ENCODE measurements around the gene ERI3.

The ERI3 gene

DNA sequence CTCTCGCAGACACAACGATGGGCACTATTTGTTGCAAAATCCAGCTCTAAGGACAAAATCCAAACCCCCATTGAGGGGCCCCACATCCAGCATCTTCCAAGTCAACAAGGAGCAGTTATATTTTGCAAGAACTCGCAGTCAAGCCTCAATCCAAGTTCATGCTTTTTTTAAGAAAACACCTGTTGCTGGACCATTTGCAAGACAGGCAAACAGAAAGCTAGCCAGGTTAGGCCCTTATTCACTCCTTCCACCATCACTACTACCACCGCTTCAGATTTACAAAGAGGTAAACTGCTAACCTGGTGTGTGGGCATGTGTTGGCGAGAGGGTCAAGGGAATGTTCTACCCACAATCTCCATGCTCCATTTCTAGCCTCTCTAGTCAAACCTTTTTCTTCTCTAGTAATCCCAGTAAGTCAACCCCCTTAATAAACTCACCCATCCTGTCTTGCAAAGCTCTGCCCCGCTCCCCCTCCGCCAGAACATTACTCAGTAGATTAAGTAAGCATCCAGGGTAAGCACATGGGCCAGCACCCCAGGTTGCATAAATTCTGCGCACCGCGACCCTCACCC lies 703 bp downstream of the ERI3 start:
- in situ Hi-C loops (cut with MboI; ENCODE audit: low pct_unique_long_range_greater_than_20kb, low sequenced_read_pairs): no loop called here
- DNase-seq: no peak

DNA sequence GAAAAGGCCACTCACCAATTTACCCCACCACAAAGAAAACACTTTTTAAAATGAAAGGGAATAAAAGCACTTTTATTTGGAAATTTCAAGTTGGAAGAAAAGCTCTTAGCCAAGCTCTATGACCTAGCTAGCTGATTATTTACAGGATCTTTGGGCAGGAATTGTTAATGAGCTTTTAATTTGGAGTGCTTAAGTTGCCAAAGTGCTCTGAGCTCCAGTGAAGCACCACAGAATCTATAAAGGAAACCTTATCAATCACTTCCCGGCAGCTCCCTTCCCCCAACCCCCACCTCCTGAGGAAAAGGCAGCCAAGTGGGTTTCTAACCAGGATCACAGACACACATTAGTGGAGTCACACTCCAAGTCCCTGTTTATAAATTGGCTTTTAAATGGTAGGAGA lies 1.5 kb downstream of the ERI3 start:
- in situ Hi-C loops (cut with MboI; ENCODE audit: low pct_unique_long_range_greater_than_20kb, low sequenced_read_pairs): no loop called here
- DNase-seq: no peak

DNA sequence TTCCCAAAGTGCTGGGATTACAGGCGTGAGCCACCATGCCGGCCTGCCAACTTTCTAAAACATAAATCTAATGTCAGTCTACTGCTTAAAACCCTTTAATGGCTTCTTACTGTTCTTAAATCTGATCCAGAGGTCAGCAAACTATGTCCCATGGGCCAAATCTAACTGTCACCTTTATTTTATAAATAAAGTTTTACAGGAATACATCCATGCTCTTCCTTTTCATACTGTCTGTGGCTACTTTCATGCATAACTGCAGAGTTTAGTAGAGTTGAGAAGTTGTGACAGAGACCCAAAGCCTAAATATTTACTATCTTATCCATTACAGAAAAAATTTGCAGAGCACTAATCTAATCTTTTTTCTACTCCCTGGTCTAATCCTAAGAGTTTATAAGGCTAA lies 3.8 kb downstream of the ERI3 start:
- no peak for DNase-seq
- in situ Hi-C loops (cut with MboI; ENCODE audit: low pct_unique_long_range_greater_than_20kb, low sequenced_read_pairs): no loop called here

DNA sequence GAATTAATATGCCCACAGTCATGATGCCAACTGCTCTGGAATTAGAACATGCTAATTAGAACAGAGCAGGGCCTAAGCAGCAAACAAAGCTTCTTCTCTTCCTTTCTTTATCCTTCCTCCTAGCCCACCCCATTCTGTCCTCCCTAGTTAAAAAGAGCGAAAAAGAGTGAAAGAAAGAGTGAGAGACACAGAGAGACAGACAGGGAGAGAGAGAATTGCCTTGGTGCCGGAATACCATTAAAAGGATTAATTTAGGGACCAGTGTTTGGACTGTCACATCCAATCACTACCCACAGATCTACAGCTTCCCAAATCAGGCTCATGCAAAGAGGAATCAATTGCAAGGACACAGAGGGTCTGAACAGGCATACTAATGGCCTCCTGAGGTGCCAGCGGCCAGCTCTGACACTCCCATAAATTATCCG lies 7.0 kb downstream of the ERI3 start:
- no peak for DNase-seq
- in situ Hi-C loops (cut with MboI; ENCODE audit: low pct_unique_long_range_greater_than_20kb, low sequenced_read_pairs): no loop called here

DNA sequence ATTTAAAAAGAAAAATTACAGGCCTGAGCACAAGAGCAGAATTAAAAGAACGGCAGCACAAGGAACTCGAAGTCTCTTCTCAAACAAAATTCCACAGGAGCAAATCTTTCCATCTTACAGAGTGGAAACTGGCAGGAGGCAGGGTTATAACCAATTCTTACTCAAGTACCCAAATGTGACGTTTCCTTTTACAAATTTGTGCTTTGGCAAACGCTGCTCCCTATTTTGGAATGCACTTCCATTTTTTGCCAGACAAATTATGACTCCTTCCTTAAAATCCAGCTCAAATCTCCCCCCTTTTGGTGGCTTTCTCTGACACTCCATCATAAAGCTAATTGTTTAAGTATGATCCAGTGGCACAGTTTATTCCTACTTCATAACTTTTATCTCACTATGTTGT lies 7.8 kb downstream of the ERI3 start:
- no peak for DNase-seq
- in situ Hi-C loops (cut with MboI; ENCODE audit: low pct_unique_long_range_greater_than_20kb, low sequenced_read_pairs): no loop called here

DNA sequence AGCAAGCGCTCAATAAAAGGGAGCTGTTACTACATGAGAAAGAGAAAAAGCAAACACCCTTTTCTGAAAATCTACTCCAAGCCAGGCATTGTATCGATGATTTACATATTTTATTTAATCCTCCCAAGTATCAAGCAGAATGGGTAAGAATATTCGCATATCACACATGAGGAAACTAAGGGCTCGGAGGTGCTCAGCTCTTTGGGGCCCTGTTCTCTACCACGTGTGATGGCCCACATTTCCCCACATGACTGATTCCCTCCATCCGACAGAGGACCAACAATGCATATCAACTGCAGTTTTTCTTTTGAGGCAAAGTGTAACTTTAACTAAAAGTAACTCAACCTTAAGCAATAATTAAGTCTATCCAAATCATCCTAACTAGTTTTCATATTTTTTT lies 8.2 kb downstream of the ERI3 start:
- in situ Hi-C loops (cut with MboI; ENCODE audit: low pct_unique_long_range_greater_than_20kb, low sequenced_read_pairs): no loop called here
- DNase-seq: no peak

DNA sequence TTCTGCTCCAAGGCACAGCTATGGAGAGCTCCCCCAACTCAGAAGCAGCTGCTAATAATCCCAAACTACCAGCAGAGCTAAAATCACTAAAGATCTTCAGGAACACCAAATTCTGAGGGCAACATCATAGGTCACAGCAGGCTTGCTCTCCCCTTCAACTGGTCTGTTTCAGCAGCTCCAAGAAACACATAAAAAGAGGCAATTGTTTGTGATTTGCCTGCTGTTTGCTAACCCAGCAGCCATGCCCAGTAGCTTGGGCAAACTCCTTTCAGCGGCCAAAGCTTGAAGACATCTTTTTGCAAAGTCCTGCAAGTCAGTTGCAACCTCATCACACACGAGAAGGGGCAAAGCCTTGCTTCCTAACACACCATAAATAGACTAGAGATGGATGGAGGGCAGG lies 8.9 kb downstream of the ERI3 start:
- DNase-seq: no peak
- in situ Hi-C loops (cut with MboI; ENCODE audit: low pct_unique_long_range_greater_than_20kb, low sequenced_read_pairs): no loop called here

DNA sequence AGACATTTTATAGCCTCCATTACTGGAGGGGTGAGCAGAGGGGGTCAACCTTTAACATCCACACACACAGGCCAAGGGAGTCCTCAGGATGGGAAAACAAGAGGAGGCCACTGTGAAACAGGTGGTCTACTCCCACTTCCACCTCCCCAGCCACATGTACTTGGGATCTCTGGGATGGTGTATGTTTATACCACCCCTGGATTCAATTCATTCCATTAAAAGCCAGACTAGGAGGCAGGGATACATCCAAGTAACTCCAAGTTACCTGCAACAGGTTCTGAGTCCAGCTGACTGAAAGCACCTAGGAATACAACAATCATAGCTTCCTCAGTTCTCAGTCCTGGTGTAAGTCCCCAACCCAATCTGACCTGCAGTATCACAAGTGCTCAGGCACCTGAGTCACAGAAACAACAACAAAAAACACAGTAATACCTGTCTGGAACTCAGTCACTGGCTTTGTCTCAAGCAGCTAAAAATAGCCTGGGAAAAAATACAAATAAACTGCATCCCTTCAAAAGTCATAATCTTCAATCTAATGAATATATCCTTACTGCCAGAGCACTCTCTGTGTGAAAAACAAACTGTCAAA lies 9.8 kb downstream of the ERI3 start:
- DNase-seq: no peak
- in situ Hi-C loops (cut with MboI; ENCODE audit: low pct_unique_long_range_greater_than_20kb, low sequenced_read_pairs): no loop called here

DNA sequence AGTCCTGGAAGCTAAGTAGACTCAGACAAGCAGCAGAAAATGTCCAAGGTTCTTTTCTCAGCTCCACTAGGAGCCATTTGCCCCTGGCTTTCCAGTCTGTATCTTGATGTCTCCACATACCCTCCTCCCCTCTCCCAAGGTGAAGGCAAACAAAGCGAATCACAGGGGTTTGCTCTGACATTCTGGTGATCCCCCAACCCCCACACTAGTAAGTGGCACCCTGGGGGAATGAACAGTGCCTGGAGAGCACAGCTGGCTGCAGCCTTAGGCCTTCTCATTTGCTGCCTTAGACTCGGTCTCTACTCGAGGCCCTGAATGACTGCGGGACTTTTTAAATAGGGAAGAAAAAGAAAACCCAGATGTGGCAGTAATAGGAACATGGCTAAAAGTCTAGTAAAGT lies 15.3 kb downstream of the ERI3 start:
- no peak for DNase-seq
- in situ Hi-C loops (cut with MboI; ENCODE audit: low pct_unique_long_range_greater_than_20kb, low sequenced_read_pairs): no loop called here

DNA sequence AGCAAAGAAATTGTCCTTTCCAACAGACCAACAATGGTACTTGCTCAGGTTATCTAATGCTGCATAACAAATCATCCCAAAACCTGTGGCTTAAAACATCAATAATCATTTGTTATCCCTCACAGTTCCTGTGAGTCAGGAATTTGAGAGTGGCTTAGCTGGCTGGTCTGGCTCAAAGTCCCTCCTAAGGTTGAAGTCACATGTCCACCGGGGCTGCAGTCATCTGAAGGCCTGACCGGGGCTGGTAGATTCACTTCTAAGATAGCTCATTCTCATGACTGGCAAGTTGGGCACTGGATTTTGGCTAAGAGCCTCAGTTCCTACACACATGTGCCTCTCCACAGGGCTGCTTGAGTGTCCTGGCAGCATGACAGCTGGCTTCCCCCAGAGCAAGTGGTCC lies 16.9 kb downstream of the ERI3 start:
- no peak for DNase-seq
- in situ Hi-C loops (cut with MboI; ENCODE audit: low pct_unique_long_range_greater_than_20kb, low sequenced_read_pairs): no loop called here

DNA sequence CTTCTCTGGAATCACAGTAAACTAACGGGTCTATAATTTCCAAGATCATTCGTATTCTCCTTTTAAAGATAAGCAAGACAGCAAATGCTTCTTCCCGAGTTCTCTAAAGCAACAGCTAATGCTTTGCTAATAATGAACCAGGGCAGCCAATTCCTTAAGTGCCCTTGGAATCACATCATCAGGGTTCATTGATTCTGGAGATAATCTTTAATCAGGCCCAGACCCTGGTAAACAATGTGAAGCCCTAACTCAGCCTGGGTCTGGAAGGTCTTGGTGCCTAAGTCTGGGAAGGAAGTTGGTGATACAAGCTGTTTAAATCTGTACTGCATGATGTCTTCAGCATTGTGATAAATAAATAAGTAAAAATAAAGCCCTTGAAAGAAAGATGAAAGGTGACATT lies 18.4 kb downstream of the ERI3 start:
- in situ Hi-C loops (cut with MboI; ENCODE audit: low pct_unique_long_range_greater_than_20kb, low sequenced_read_pairs): no loop called here
- no peak for DNase-seq

DNA sequence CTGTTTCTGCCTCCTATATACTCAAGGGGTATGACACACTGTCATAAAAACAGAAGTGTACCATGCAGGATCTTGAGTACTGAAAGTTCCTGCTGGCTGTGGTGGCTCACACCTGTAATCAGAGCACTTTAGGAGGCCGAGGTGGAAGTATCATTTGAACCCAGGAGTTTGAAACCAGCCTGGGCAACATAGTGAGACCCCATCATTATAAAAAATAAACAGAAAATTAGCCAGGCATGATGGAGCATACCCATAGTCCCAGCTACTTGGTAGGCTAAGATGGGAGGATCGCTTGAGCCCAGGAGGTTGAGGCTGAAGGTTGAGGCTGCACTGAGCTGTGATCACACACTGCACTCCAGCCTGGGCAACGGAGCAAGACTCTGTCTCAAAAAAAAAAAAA lies 20.1 kb downstream of the ERI3 start:
- in situ Hi-C loops (cut with MboI; ENCODE audit: low pct_unique_long_range_greater_than_20kb, low sequenced_read_pairs): no loop called here

DNA sequence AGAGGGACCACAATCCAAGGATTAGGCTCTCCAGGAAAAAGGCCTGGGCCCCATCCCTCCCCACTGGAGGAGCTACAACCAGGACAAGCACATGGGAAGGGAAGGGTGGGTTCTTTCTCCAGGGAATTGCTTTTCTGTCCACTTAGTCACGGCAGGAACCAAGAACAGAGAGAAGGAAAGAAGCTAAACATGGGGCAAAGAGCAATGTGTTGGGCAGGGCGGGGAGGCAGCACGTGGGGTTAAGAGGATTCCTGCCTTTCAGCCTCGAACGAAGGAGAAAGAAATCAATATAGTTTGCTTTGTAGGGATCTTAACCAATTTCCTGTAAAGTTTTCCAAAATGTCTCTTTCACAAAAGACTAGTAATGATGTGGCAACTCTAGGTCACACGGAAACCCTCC lies 21.7 kb downstream of the ERI3 start:
- in situ Hi-C loops (cut with MboI; ENCODE audit: low pct_unique_long_range_greater_than_20kb, low sequenced_read_pairs): no loop called here
- no peak for DNase-seq

More for the DNA sequence above, 20.1 kb downstream of the ERI3 start:
- DNase-seq: no peak

DNA sequence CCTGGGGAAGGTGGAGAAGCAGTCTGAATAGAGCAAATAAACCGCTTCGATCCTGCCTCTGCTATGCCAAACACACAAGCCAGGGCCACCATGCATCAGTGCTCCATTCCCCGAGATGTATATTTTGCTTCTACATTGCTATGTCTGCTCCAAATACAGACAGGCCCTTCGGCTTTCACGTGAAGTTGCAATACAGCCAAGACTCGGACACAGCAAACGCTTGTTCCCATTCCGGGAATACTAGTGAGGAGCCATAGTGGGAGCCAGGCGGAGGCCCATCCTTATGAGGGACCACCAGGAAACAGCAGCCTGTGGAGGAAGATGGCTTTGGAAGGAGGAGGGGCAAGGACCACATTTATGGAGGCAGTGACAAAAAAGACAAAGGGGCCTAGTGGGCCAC lies 22.6 kb downstream of the ERI3 start:
- in situ Hi-C loops (cut with MboI; ENCODE audit: low pct_unique_long_range_greater_than_20kb, low sequenced_read_pairs): no loop called here
- no peak for DNase-seq

DNA sequence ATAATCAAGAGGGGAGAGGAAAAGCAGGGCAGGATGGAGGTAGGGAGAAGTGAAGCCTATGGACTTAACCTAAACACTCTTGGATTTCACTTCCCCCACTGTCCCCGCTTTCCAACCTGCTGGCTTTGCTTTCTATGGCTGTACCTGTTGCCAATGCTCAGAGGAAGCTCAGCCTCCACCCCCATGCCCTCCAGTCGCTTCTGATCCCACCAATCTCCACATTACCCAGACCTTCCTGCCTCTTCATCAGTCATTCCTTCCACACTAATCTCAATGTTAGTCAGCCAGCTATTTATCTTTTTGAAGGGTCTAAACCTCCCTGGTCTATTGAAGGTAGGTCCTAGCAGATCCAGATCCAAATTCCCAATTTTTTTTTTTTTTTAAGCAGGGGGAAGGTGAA lies 24.1 kb downstream of the ERI3 start:
- in situ Hi-C loops (cut with MboI; ENCODE audit: low pct_unique_long_range_greater_than_20kb, low sequenced_read_pairs): no loop called here
- no peak for DNase-seq

DNA sequence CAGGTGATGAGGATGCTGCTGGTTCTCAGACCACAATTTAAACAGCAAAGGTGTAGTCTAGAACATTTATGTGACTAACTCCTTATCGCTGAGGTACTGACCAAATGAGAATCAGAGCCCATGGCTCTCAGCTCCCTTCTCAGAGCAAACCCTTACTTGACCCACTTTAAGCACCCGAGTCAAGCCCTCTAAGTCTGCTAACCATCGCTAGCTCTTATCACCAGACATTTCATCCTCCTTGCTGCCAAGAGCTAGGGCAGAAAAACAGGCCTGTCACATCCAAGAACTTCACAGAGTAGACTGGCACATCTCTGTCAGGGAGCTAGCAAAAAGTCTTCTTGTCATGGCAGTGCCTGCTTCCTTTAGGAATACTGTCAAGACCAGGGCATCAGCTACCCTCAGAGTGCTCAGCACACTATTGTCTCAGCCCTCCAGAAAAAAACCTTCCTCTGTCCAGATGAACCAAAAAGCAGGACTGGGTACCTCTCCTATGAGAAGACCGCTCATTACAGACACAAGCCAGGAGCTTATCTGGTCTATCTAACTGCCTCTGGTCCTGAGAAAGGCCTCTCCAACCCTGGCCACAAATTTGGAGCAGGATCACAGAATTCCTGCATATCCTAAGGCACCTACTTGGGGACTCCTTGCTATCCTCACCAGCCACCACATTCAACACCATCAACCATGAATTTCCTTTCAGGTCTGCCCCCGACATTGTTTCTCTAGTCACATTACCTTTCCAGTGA lies 26.2 kb downstream of the ERI3 start:
- in situ Hi-C loops (cut with MboI; ENCODE audit: low pct_unique_long_range_greater_than_20kb, low sequenced_read_pairs): no loop called here
- no peak for DNase-seq

DNA sequence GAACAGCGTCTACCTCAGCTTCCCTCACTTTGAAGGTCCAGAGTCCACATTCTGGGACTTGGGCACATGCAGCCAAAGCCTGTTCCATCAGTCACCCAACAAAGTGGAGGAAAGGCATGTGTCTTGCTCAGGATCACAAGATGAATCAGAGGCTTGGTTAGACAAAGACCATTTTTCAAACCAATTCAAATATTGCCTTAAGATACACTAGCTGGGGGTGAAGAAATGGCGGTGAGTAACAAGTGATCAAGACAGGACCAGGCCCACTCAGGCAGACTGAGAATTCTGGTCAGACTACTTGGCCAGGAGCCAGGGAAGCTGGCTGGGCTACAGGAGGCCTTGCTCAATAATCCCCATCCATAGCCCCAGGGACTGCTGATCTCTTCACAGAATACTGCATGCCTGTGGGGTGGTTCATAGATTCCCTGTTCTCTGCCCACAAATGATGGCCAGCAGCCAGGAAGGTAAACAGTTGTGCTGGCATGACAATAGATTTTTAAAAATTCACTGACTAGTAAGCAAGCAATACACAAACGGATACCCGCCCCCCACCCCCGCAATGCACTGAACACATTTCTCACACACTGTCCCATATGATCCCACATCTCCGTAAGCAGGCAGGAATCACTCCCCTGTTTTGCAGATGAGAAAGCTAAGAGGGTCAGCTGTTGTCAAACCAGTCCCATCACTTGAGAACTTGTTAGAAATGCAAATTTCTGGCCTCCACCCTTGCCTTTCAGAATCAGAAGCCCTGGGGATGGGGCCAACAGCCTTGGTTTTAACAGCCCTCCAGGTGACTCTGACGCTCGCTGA lies 27.2 kb downstream of the ERI3 start:
- no peak for DNase-seq
- in situ Hi-C loops (cut with MboI; ENCODE audit: low pct_unique_long_range_greater_than_20kb, low sequenced_read_pairs): no loop called here

DNA sequence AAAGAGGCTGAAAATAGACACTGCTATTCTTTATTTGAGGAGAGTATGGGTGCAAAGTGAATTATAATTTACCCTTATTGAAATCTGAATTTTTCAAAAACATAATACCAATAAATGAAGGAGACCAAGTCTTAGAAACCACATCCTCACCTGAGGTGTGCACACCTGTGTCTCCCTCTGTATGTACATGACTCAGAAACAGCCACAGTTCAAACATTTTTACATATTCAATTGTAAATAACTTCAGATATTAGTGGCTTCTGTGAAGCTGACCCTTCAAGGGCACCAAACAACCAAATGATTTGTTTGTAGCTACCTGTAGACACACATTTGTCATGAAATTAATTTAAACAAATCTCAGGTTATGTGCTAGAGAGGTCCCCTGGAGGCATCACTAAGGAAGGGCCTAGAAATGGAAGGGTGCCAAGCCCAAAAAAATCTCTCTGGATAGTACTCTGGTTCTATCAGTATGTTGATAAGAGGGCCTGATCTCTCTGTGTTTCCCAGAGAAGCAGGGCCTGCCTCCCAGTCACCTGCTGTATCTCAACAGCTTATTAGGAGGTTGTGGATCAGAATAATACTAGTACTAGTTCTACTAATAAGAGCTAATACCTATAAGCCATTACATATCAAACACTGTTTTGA lies 28.1 kb downstream of the ERI3 start:
- in situ Hi-C loops (cut with MboI; ENCODE audit: low pct_unique_long_range_greater_than_20kb, low sequenced_read_pairs): no loop called here
- no peak for DNase-seq

DNA sequence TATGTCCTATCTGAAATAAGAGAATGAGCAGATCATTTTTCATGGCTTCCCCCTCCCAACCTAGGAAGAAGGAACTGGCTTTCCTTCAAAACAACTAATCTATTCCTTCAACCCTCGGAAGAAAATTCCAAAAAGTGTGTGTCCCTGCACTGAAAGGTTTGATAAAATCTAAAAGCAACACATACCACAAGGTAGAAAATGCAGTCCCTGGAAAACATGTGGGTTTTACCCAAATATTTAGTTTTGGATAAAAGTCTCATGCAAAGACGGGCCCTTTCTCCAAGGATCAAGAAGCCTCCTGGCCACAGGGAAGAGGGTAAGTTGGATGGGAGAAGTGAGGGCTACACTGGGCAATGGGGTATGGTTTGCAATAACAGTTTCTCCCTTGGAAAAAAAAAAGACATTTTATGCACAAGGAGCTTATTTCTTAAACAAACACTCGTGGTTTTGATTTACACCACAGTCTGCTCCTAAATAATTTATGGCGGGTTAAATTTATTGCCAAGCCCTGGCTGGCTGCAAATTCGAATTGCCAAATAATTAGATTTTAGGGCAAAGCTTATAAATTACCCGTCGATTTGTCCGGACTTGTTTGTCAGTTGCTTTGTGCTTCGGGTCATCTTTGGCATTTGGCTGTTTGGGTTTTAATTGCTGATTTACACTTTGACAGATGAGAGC lies 28.9 kb downstream of the ERI3 start:
- in situ Hi-C loops (cut with MboI; ENCODE audit: low pct_unique_long_range_greater_than_20kb, low sequenced_read_pairs): no loop called here
- DNase-seq: no peak

Data from KBM-7 (cell line).